Stomach (tissue), 4 donors: ENCODE measurements around the gene MYPN.

Experiments
- POLR2A ChIP-seq, 4 donors: fragments of 450-650 bp; IDR thresholded peaks; one replicate each; pipeline ENCODE4 v1.6.1; 2016; ENCODE audit warnings: antibody characterized with exemption in 4 of 4, control low read depth in 2 of 4, mild to moderate bottlenecking in 1 of 4, moderate library complexity in 1 of 4
- POLR2AphosphoS5 ChIP-seq, 3 donors: sonication (generic); formaldehyde crosslinking; IDR thresholded peaks; one replicate each; pipeline ENCODE4 v1.6.1; 2016; ENCODE audit warnings: antibody characterized with exemption in 3 of 3
- TF ChIP-seq, protein P1 (sequence below), 7 experiments: fragments of 450-650 bp in 4 of 7; fragments of 200-600 bp in 3 of 7; sonication (generic) in 3 of 7; IDR thresholded peaks; one replicate each; pipeline ENCODE4 v1.5.1; 2016 to 2019; ENCODE audit warnings: antibody characterized with exemption in 7 of 7, control low read depth in 2 of 7, mild to moderate bottlenecking in 1 of 7

DNA sequence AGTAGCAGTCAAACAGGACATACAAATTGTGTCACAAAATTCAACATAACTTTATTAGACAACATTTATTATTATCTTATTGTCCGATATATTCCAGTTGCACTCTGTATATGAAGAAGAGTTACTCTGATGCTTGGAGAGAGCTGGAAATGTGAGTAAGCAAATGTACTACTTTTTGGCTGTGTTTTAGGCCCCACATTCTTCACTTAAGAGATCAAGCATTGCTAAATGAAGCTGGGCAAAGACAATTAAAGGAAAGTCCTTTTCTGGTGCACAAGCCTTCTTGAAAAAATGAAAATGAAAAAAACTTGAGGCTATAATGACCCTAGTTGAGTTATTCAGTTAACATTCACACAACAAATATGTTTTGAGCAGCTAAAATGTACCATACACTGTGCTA, 26.1 kb downstream of the MYPN start:
- TF ChIP-seq, protein P1, sequence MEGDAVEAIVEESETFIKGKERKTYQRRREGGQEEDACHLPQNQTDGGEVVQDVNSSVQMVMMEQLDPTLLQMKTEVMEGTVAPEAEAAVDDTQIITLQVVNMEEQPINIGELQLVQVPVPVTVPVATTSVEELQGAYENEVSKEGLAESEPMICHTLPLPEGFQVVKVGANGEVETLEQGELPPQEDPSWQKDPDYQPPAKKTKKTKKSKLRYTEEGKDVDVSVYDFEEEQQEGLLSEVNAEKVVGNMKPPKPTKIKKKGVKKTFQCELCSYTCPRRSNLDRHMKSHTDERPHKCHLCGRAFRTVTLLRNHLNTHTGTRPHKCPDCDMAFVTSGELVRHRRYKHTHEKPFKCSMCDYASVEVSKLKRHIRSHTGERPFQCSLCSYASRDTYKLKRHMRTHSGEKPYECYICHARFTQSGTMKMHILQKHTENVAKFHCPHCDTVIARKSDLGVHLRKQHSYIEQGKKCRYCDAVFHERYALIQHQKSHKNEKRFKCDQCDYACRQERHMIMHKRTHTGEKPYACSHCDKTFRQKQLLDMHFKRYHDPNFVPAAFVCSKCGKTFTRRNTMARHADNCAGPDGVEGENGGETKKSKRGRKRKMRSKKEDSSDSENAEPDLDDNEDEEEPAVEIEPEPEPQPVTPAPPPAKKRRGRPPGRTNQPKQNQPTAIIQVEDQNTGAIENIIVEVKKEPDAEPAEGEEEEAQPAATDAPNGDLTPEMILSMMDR (IDR thresholded peaks at IDR 0.05): no peak
- TF ChIP-seq POLR2AphosphoS5 (IDR thresholded peaks at IDR 0.05): no peak
- TF ChIP-seq POLR2A (IDR thresholded peaks at IDR 0.05): no peak
